HG02610 (cell line): ENCODE measurements around the gene AGAP1.

Experiments
- ATAC-seq: cut with Tn5 transposase; IDR thresholded peaks from one replicate; pipeline ENCODE4 v1.9.1; 2021; ENCODE audit warnings: mild to moderate bottlenecking, moderate library complexity; ENCODE audit not compliant: unreplicated experiment

The AGAP1 gene

GRCh38 chr2:235703711-235704295 is 210.0 kb downstream of the AGAP1 start:
- no peak for ATAC-seq

DNA sequence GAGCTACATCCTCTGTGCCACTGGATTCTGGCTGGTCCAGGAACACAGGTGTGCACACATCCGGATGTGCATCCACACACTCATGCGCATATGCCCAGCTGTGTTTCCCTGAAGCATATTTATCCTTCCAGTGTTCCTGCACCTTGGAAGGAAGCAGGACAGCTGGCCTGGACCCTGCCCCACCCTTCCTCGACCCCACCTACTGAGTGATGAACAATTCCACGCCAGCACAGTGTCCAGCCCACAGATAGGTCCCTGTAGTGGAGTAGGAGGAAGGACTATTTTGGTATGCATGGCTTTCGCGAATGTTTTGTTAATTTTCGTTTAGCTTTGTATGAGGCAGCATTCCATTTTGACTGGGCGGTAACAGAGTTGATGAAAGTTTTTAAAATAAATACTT is 211.5 kb downstream of the AGAP1 start:
- no peak for ATAC-seq

GRCh38 chr2:235706506-235706905 is 212.7 kb downstream of the AGAP1 start:
- no peak for ATAC-seq

DNA sequence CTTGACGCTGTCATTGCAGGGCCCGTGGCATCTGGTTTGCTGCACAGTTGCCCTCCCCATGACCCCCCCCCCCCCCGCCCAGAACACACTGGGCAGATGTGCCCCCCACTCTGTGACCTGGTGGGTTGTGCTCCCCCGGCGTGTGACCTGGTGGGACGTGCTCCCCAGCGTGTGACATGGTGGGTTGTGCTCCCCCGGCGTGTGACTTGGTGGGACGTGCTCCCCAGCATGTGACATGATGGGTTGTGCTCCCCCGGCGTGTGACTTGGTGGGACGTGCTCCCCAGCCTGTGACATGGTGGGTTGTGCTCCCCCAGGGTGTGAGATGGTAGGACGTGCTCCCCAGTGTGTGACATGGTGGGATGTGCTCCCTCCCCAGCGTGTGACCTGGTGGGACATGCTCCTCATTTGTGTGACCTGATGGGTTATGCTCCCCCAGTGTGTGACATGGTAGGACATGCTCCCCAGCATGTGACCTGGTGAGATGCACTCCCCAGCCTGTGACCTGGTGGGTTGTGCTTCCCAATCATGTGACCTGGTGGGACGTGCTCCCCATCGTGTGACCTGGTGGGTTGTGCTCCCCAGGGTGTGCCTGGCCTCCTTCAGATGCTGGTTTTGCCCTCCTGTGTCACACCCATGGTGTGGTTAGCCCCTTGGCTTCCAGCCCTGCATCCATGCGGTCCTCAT is 213.7 kb downstream of the AGAP1 start:
- no peak for ATAC-seq

GRCh38 chr2:235709124-235709813 is 215.4 kb downstream of the AGAP1 start:
- no peak for ATAC-seq

GRCh38 chr2:235709969-235710879 is 216.4 kb downstream of the AGAP1 start:
- ATAC-seq, result no peak

DNA sequence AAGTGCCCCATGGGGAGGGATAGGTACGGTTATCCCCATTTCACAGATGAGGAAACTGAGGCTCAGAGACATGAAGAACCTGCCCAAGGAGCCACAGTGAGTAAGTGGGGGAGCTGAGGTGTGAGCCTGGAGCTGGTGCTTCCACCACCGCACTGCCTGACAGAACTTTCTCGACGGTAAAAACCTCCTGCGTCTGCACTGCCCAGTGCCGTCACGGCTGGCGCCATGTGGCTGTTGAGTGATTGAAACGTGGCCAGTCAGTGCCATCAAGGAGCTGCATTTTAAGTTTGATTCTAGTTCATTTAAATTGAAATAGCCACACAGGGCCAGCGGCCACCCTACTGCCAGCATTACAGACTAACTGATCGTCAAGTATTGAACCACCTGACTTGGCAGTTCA is 217.1 kb downstream of the AGAP1 start:
- ATAC-seq, result no peak

DNA sequence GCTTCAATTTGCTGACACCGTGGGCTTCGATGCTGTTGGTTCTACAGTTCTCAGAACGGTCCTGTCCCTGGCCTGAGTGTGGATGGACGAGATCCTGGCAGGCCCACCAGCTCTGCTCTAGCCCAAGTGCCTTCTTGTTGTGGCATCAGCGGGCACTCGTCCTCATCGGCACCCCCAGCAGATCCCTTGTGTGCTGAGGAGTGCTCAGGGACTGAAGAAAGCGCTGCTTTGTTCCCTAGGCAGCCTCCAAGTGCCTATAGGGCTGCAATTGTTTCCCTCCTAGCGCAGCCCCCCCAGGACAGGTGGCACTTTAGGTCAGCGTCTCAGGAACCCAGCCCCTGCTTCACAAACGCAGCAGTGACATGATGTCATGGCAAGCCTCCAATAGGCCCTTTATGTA is 217.7 kb downstream of the AGAP1 start:
- ATAC-seq, result no peak

- ATAC-seq, result no peak
These were observed 218.3 kb downstream of the AGAP1 start for GRCh38 chr2:235712176-235712575.

DNA sequence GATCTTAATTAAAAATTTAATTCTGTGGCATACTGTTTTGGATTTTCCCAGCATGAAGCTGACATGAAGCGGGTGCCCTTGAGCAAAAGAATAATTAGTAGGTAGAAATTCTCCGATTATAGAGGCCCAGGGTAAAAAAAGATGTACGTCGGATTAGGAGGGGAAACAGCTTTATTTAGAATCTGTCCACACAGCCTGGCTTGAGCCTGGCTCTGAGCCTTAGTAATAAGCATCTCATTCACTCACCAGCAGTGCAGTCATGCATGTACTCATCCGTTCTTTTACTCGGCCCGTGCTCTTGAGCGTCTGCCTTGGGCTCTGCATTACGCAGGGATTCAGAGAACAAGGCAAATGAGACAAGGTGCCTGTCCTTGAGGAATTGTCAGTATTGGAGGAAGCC is 219.3 kb downstream of the AGAP1 start:
- ATAC-seq, result no peak

- no peak for ATAC-seq
These were observed 221.8 kb downstream of the AGAP1 start for GRCh38 chr2:235715601-235716000.

DNA sequence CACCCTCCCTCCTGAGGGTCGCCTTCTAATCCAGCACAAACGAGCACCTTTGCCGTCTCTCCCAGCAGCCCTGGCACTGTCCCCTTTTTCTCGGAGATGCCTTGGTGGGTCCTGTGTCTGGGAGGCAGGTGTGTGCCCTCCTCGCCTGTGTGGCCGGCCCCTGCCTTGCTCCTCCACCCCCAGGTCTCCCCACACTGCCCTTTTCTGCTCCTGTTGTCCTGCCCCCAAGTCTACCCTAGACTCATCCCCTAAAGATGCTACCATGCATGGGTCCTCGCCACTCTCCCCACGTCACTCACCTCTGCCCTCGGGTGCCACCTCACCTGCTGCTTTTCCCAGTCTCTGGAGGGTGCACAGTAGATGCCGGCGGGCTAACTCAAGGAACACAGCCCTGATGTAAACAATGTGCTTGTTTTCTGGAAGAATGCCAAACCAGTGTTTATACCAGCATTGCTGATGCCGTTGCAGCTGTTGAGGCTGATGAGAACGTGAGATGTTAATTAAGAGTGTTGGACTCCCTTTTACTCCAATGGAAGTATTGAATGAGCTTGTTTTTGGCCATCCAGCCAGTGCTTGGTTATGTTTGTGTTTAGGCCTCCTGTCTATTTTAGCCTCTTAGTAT is 223.1 kb downstream of the AGAP1 start:
- ATAC-seq, result no peak

DNA sequence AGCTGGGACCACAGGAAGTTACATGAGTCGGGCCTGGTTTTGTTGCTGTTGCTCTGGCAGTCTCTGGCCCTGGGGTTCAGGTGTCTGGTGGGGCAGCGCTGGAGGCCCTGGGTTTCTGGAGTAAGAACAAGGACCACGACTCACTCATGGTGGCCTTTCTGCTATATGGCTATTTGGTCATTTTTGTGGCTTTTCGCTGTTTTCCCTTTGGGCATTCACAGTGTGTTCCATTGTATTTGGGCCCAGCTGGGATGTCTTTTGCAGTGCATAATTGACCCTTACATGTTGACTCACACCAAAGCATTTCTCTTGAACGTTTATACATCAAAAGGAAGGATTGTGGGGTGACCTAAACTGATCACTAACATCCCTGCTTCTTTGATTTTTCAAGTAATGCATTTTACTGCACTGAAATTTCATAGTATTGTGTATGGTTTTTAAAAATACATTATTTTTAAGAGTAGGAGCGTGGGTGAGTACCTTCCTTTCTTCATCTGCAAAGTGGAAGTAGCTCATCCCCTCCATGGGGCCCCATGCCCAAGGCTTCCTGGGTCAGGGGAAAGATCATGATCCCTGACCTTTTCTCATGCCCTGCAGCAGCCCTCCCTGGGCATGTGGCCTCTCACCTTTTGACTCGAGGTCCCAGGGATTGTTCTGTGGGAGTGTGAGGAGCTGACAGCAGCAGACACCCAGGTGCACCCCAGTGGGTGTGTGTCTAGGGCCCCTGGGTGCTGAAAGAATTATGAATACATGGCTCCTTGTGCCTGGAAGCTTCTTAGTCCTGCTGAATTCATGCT is 225.5 kb downstream of the AGAP1 start:
- ATAC-seq, result no peak

GRCh38 chr2:235721625-235722024 is 227.8 kb downstream of the AGAP1 start:
- no peak for ATAC-seq

GRCh38 chr2:235722869-235723268 is 229.0 kb downstream of the AGAP1 start:
- ATAC-seq, result no peak

DNA sequence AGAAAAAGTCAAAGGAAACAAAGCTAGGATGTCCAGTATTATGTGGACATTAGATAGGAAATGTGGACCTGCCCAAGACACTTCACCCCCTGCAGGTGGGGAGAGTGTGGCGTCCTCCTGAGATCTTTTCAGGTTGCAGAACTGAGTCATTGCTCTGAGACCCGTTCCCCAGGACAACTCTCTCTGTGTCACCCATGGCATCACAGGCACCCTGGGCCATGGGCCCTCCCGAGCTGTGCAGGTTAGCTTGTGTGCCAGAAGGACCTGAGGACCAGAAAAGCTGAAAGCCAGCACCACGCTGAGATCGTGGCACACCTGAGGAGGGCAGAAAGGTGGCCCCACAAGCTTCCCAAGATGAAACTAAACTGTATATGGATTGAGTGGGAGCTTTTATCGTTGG is 229.5 kb downstream of the AGAP1 start:
- ATAC-seq, result no peak

DNA sequence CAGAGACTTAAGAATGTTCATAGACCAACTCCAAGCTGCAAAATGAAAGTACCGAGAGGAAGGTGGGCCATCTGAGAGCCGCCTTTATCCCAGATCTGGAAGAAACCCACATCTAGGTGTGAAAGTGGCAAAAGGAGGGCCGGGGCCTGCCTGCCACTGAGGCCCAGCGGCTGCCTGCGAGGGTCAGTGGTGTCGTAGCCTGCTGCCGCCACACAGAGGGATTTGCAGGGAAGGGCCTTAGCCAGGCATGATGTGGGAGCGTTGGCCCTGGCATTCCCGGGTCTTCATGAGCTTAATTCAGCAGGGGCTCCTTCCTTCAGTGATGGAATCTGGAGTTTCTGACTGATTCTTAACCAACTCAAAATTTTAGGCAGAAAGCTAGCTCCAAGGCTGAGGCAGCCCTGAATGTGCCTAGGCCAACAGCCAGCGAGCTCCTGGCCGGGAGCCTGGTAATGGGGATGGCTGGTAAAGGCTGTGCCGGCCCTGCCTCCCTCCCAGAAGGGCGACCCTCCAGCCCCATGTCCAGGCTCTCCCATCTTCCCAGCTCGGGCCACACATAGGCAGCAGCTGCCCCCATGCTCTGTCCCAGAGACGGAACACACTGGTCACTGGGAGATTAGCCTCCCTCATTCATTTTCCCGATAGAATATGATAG is 230.1 kb downstream of the AGAP1 start:
- no peak for ATAC-seq

GRCh38 chr2:235725016-235725489 is 231.2 kb downstream of the AGAP1 start:
- no peak for ATAC-seq

DNA sequence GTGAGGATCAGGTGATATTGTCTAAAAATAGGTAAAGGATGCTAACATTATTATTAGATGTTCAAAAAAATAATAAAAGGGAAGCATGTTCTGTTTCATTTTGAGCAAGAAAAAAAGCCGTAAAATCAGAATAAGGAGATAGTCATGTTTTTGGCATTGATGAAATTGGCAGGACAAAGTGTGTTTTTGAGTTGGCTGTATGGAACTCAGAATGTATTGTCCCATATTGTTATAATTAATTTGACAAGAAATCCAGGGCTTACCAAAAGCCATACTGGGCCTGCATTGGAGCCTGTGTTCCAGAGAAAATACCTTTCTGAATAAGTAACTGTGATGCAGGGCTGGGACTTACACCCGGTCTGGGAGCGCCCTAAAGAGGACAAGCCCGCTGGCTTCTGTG is 232.0 kb downstream of the AGAP1 start:
- no peak for ATAC-seq
